Measurements from ENCODE around the gene NFASC.

NFASC gene

GRCh38 chr1:205009670-205010069 lies 139.0 kb downstream of the NFASC start:
- no peak for DNase-seq (ENCODE audit: low read depth)

- DNase-seq (ENCODE audit: low read depth), result no peak
Observed at GRCh38 chr1:205012391-205013140, 141.9 kb downstream of the NFASC start.

GRCh38 chr1:205013683-205014367 lies 143.2 kb downstream of the NFASC start:
- DNase-seq (ENCODE audit: low read depth), result no peak

GRCh38 chr1:205014783-205015182 lies 144.1 kb downstream of the NFASC start:
- DNase-seq (ENCODE audit: low read depth), result no peak

- DNase-seq (ENCODE audit: low read depth), result no peak
Observed at GRCh38 chr1:205015241-205015640, 144.6 kb downstream of the NFASC start.

GRCh38 chr1:205016075-205016474 lies 145.4 kb downstream of the NFASC start:
- DNase-seq (ENCODE audit: low read depth), result no peak

- DNase-seq (ENCODE audit: low read depth), result no peak
Observed at GRCh38 chr1:205016584-205016983, 145.9 kb downstream of the NFASC start.

- DNase-seq (ENCODE audit: low read depth), result no peak
Observed at GRCh38 chr1:205017001-205017400, 146.3 kb downstream of the NFASC start.

- no peak for DNase-seq (ENCODE audit: low read depth)
Observed at GRCh38 chr1:205017766-205018165, 147.1 kb downstream of the NFASC start.

GRCh38 chr1:205018381-205018780 lies 147.7 kb downstream of the NFASC start:
- DNase-seq (ENCODE audit: low read depth), result no peak

- DNase-seq (ENCODE audit: low read depth), result no peak
Observed at GRCh38 chr1:205020466-205020865, 149.8 kb downstream of the NFASC start.

- no peak for DNase-seq (ENCODE audit: low read depth)
Observed at GRCh38 chr1:205024679-205025078, 154.0 kb downstream of the NFASC start.

GRCh38 chr1:205025239-205025638 lies 154.6 kb downstream of the NFASC start:
- no peak for DNase-seq (ENCODE audit: low read depth)

- DNase-seq (ENCODE audit: low read depth), result no peak
Observed at GRCh38 chr1:205026181-205026580, 155.5 kb downstream of the NFASC start.

- no peak for DNase-seq (ENCODE audit: low read depth)
Observed at GRCh38 chr1:205028390-205028789, 157.7 kb downstream of the NFASC start.

- DNase-seq (ENCODE audit: low read depth), result no peak
Observed at GRCh38 chr1:205028924-205029323, 158.3 kb downstream of the NFASC start.

GRCh38 chr1:205030241-205030640 lies 159.6 kb downstream of the NFASC start:
- DNase-seq (ENCODE audit: low read depth), result no peak

GRCh38 chr1:205030896-205031295 lies 160.2 kb downstream of the NFASC start:
- no peak for DNase-seq (ENCODE audit: low read depth)

GRCh38 chr1:205032508-205032907 lies 161.8 kb downstream of the NFASC start:
- no peak for DNase-seq (ENCODE audit: low read depth)

GRCh38 chr1:205037539-205037938 lies 166.9 kb downstream of the NFASC start:
- no peak for DNase-seq (ENCODE audit: low read depth)

- no peak for DNase-seq (ENCODE audit: low read depth)
Observed at GRCh38 chr1:205038132-205038786, 167.6 kb downstream of the NFASC start.

- no peak for DNase-seq (ENCODE audit: low read depth)
Observed at GRCh38 chr1:205041001-205041715, 170.5 kb downstream of the NFASC start.
